ENCODE data around the gene PIK3CD.
"Not testable (repeated sequence)": the region's sequence is repeated elsewhere in the genome, so short reads cannot be mapped to it uniquely, and the experiment has no call there.

DNA sequence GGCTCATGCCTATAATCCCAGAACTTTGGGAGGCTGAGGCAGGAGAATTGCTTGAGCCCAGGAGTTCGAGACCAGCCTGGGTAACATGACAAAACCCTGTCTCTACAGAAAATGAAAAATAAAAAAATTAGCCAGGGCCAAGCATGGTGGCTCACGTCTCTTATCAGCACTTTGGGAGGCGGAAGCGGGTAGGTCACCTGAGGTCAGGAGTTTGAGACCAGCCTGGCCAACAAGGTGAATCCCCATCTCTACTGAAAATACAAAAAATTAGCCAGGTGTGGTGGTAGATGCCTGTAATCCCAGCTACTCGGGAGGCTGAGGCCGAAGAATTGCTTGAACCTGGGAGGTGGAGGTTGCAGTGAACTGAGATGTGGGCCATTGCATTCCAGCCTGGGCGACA, 61.2 kb downstream of the PIK3CD start:
- TF ChIP-seq, protein P1, sequence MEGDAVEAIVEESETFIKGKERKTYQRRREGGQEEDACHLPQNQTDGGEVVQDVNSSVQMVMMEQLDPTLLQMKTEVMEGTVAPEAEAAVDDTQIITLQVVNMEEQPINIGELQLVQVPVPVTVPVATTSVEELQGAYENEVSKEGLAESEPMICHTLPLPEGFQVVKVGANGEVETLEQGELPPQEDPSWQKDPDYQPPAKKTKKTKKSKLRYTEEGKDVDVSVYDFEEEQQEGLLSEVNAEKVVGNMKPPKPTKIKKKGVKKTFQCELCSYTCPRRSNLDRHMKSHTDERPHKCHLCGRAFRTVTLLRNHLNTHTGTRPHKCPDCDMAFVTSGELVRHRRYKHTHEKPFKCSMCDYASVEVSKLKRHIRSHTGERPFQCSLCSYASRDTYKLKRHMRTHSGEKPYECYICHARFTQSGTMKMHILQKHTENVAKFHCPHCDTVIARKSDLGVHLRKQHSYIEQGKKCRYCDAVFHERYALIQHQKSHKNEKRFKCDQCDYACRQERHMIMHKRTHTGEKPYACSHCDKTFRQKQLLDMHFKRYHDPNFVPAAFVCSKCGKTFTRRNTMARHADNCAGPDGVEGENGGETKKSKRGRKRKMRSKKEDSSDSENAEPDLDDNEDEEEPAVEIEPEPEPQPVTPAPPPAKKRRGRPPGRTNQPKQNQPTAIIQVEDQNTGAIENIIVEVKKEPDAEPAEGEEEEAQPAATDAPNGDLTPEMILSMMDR (IDR thresholded peaks at IDR 0.05 in 8 of 11, conservative IDR thresholded peaks at IDR 0.05 in 3 of 11), result not testable (repeated sequence)
- TF ChIP-seq POLR2AphosphoS5, POLR2A (IDR thresholded peaks at IDR 0.05): not testable (repeated sequence)
